Tracheal epithelial cell (primary cell): Measurements from ENCODE around the gene BLVRB. TPM values are rescaled to one million over a fixed set of nuclear protein-coding genes. Genes with fewer than 3 reads are reported as not detected.

Source experiments
- total RNA-seq: library from RNA; depleted of rRNA; stranded (reverse); fragments of >200 nt; gene quantifications from 2 replicates; pipeline ENCODE4 v1.2.1, GENCODE V29; 2014

BLVRB gene
- 313 and 530 TPM in 2 replicates for total RNA-seq

GRCh38 chr19:40465557-40466218 is at the start of gene BLVRB:
Gene BLVRB, minus strand, starts transcription at chr19:40465745. Its CDS starts 57 bp downstream, at chr19:40465688.

GRCh38 chr19:40466985-40467734 is 1.6 kb upstream of the BLVRB start, which contains the start of gene SPTBN4:
Gene SPTBN4, plus strand, starts transcription at chr19:40467001. Its CDS starts 5,621 bp downstream, at chr19:40472622.

GRCh38 chr19:40444000-40444824 is 21.3 kb downstream of the BLVRB start, which contains the start of gene SERTAD3:
Gene SERTAD3, minus strand, starts transcription at chr19:40444335. Its CDS starts 2,255 bp downstream, at chr19:40442080.

GRCh38 chr19:40425450-40426287 is 39.9 kb downstream of the BLVRB start, which contains the start of gene SERTAD1:
Gene SERTAD1, minus strand, starts transcription at chr19:40425992. Its CDS starts 2,446 bp downstream, at chr19:40423546.

GRCh38 chr19:40413291-40413845 is 52.2 kb downstream of the BLVRB start, which contains the start of gene PRX:
Gene PRX, minus strand, starts transcription at chr19:40413378. Its CDS starts 5,446 bp downstream, at chr19:40407932.

Other genes with a start within 250 kb of the BLVRB start
- gene TTC9B, start 247.4 kb downstream of the BLVRB start, total RNA-seq = not detected in 2 replicates
- gene CCNP, start 239.1 kb downstream of the BLVRB start, total RNA-seq = 0.21 TPM in 1 of 2 replicates, not detected in the other
- gene AKT2, start 180.4 kb downstream of the BLVRB start, total RNA-seq = 68.2 and 83.1 TPM in 2 replicates
- gene C19orf47, start 117.3 kb downstream of the BLVRB start, total RNA-seq = 5.3 and 7.5 TPM in 2 replicates
- 239 and 300 TPM in 2 replicates for gene PLD3, start 117.0 kb downstream of the BLVRB start, total RNA-seq
- not detected in 2 replicates for gene HIPK4, start 75.6 kb downstream of the BLVRB start, total RNA-seq
- gene PRX, start 52.4 kb downstream of the BLVRB start, total RNA-seq = 1.9 and 4.5 TPM in 2 replicates
- 26.7 and 37.7 TPM in 2 replicates for gene SERTAD1, start 39.8 kb downstream of the BLVRB start, total RNA-seq
- 16.6 and 28.8 TPM in 2 replicates for gene SERTAD3, start 21.4 kb downstream of the BLVRB start, total RNA-seq
- 0.24 and 0.43 TPM in 2 replicates for gene SPTBN4, start 1.3 kb upstream of the BLVRB start, total RNA-seq
- gene SHKBP1, start 111.1 kb upstream of the BLVRB start, total RNA-seq = 22.9 and 32.4 TPM in 2 replicates
- gene LTBP4, start 135.6 kb upstream of the BLVRB start, total RNA-seq = 29.4 and 38.4 TPM in 2 replicates
- 13.9 and 16.9 TPM in 2 replicates for gene NUMBL, start 224.9 kb upstream of the BLVRB start, total RNA-seq